Activated B cell treated with CpG ODN at 0.5 μM for 24 hours (primary cell): ENCODE results near the gene GRIK1. TPM values are rescaled to one million over a fixed set of nuclear protein-coding genes. Genes with fewer than 3 reads are reported as not detected.

Experiments used
- ATAC-seq: fragments of 200-7000 bp; cut with Tn5 transposase; one replicate; pipeline ENCODE4 v1.10.0; 2021; ENCODE audit warnings: low read depth, mild to moderate bottlenecking, moderate library complexity
- CTCF ChIA-PET: fragments of 350-600 bp; sonication (Branson Sonifier 250); formaldehyde crosslinking; loops from one replicate; lab custom pipeline; 2021; ENCODE audit warnings: antibody characterized with exemption; lab: Charles Lee
- POLR2A ChIA-PET: fragments of 350-600 bp; sonication (Branson Sonifier 250); formaldehyde crosslinking; loops from one replicate; lab custom pipeline; 2021; ENCODE audit warnings: antibody characterized with exemption; lab: Charles Lee
- DNase-seq: peaks from one replicate; pipeline ENCODE4 v3.0.0; 2022
- H3K27ac Mint-ChIP-seq: one replicate; pipeline ENCODE4 v1.8.0; 2020; ENCODE audit warnings: mixed read lengths
- H3K27me3 Mint-ChIP-seq: one replicate; pipeline ENCODE4 v1.8.0; 2021; ENCODE audit warnings: mixed read lengths
- H3K36me3 Mint-ChIP-seq: one replicate; pipeline ENCODE4 v1.8.0; 2021; ENCODE audit warnings: low read depth, mixed read lengths
- H3K4me1 Mint-ChIP-seq: one replicate; pipeline ENCODE4 v1.8.0; 2021; ENCODE audit warnings: mixed read lengths
- H3K4me3 Mint-ChIP-seq: one replicate; pipeline ENCODE4 v1.8.0; 2020; ENCODE audit warnings: mild to moderate bottlenecking, mixed read lengths
- H3K9me3 Mint-ChIP-seq: one replicate; pipeline ENCODE4 v1.8.0; 2020; ENCODE audit warnings: mixed read lengths
- intact Hi-C: fragments of 100-400 bp; cut with micrococcal nuclease; formaldehyde crosslinking; loops from one replicate; pipeline ENCODE4 v1.15.1; 2024
- total RNA-seq: library from RNA; stranded (reverse); gene quantifications from 2 replicates; pipeline ENCODE4 v1.2.3, GENCODE V29; 2022
- TF ChIP-seq, protein P1 (sequence below): fragments of 200-600 bp; IDR thresholded peaks from one replicate; pipeline ENCODE4 v1.8.0; 2022; ENCODE audit warnings: antibody characterized with exemption, mild to moderate bottlenecking

Gene GRIK1
- total RNA-seq, 1 donor from 2014 or later: not detected

DNA sequence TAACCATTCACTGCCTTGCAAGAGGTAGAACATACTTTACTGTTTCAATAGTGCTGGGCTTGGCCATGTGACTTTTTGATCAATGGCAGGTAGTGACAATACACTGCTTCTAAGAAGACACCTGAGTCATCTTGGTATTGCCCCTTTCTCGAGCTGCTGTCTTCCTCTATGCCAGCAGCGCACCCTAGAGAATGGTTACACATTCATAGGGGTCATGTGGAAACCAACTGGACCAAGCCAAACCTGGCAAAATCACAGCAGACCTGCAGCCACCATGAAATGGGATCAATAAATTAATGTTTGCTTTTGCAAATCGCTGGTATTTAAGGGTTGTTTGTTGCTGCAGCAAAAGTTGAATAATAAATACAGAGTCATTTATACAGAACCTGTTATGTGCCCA, 122.3 kb downstream of the GRIK1 start:
- ATAC-seq (no peak), DNase-seq (no peak)
- intact Hi-C loops: no loop called here
- ChIA-PET CTCF (no interaction called here), POLR2A (no interaction called here)
- Mint-ChIP-seq H3K4me3 (no peak overlapping the region), H3K36me3 (no peaks in the 10 kb centered on the region), H3K27ac (no peak overlapping the region), H3K27me3 (peaks cover 2% of the 10 kb centered on the region), H3K9me3 (no peaks in the 10 kb centered on the region), H3K4me1 (no peaks in the 10 kb centered on the region)
- TF ChIP-seq, protein P1, sequence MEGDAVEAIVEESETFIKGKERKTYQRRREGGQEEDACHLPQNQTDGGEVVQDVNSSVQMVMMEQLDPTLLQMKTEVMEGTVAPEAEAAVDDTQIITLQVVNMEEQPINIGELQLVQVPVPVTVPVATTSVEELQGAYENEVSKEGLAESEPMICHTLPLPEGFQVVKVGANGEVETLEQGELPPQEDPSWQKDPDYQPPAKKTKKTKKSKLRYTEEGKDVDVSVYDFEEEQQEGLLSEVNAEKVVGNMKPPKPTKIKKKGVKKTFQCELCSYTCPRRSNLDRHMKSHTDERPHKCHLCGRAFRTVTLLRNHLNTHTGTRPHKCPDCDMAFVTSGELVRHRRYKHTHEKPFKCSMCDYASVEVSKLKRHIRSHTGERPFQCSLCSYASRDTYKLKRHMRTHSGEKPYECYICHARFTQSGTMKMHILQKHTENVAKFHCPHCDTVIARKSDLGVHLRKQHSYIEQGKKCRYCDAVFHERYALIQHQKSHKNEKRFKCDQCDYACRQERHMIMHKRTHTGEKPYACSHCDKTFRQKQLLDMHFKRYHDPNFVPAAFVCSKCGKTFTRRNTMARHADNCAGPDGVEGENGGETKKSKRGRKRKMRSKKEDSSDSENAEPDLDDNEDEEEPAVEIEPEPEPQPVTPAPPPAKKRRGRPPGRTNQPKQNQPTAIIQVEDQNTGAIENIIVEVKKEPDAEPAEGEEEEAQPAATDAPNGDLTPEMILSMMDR: no peak

DNA sequence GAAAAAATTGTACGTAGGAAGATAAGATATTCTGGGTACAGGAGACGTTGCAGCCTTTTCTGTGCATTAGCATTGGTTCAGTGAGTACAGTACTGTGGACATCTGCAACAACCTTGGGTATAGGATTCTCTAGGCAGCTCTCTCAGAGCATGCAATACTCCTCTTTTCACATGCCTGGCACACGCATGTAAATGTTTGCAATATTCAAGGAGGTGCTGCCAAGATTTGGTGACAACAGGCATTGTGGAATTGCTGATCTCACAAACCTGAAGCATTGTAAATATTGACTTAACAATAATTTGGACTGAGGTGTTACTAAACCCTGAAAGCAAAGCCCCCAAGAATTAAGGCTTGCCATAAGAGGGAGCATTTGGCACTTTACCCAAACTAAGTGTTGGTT, 126.8 kb downstream of the GRIK1 start:
- intact Hi-C loops: no loop called here
- Mint-ChIP-seq H3K27me3 (peaks cover 2% of the 10 kb centered on the region), H3K4me1 (no peaks in the 10 kb centered on the region), H3K27ac (no peak overlapping the region), H3K36me3 (no peaks in the 10 kb centered on the region), H3K4me3 (no peak overlapping the region), H3K9me3 (no peaks in the 10 kb centered on the region)
- TF ChIP-seq, protein P1: no peak
- DNase-seq (no peak), ATAC-seq (no peak)
- ChIA-PET CTCF (no interaction called here), POLR2A (no interaction called here)

GRCh38 chr21:29810871-29811270, 128.9 kb downstream of the GRIK1 start:
- Mint-ChIP-seq H3K9me3 (no peaks in the 10 kb centered on the region), H3K27ac (no peak overlapping the region), H3K4me1 (no peaks in the 10 kb centered on the region), H3K4me3 (no peak overlapping the region), H3K36me3 (no peaks in the 10 kb centered on the region), H3K27me3 (peaks cover 2% of the 10 kb centered on the region)
- intact Hi-C loops: no loop called here
- ChIA-PET POLR2A (interaction anchor here (0.6 kb wide), 1 partner anchor 344 kb away, joined by 4 read pairs; no protein-coding TSS in a partner anchor), CTCF (no interaction called here)
- TF ChIP-seq, protein P1: no peak
- DNase-seq (no peak), ATAC-seq (no peak)

GRCh38 chr21:29808153-29808552, 131.6 kb downstream of the GRIK1 start:
- TF ChIP-seq, protein P1: no peak
- ChIA-PET CTCF (no interaction called here), POLR2A (no interaction called here)
- ATAC-seq (no peak), DNase-seq (no peak)
- H3K36me3 Mint-ChIP-seq: no peaks in the 10 kb centered on the region
- H3K4me3 Mint-ChIP-seq: no peak overlapping the region
- no peaks in the 10 kb centered on the region for H3K4me1 Mint-ChIP-seq
- intact Hi-C loops: no loop called here
- no peak overlapping the region for H3K27ac Mint-ChIP-seq
- H3K9me3 Mint-ChIP-seq: no peaks in the 10 kb centered on the region
- H3K27me3 Mint-ChIP-seq: no peaks in the 10 kb centered on the region

- Mint-ChIP-seq H3K9me3 (no peaks in the 10 kb centered on the region), H3K27me3 (peaks cover 2% of the 10 kb centered on the region), H3K4me3 (no peak overlapping the region), H3K36me3 (no peaks in the 10 kb centered on the region), H3K4me1 (no peaks in the 10 kb centered on the region), H3K27ac (no peak overlapping the region)
- intact Hi-C loops: no loop called here
- no peak for ATAC-seq
- POLR2A ChIA-PET: no interaction called here
- TF ChIP-seq, protein P1: no peak
- DNase-seq: no peak
- CTCF ChIA-PET: no interaction called here
Measured at GRCh38 chr21:29805105-29805504, 134.7 kb downstream of the GRIK1 start.
